Activated CD4-positive, CD25-positive, alpha-beta regulatory T cell treated with anti-CD3 and anti-CD28 coated beads, Interleukin-2, amount 50 U/mL, for 24 hours (primary cell): Measurements from ENCODE around the gene MVB12B.

Source experiments
- ATAC-seq, 2 donors: fragments of 150-1000 bp; cut with Tn5 transposase; one replicate each; pipeline ENCODE4 v1.10.0; 2021; ENCODE audit warnings: mild to moderate bottlenecking in 1 of 2, moderate library complexity in 1 of 2

MVB12B gene

DNA sequence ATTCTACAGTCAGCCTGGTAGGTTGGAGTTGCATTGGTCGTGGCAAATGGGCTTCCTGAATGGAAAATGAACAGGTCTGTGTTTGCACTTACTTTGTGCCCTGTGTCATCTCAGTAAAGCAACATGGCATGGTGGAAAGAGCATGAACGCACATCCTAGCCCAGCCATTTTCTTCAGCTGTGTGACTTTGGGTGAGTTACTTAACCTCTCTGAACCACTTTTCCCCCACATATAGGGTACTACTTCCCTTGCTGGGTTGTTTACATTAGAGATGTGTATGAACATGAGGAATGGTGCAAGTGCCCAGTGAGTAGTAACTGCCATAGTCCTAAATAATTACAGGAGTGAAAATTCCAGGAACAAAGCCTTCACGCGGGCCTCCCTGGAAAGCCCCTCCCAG is 83.6 kb downstream of the MVB12B start:
- no peak for ATAC-seq

- ATAC-seq, result peak; percentile 89 to 95
These were observed 84.8 kb downstream of the MVB12B start for GRCh38 chr9:126411225-126411947.

DNA sequence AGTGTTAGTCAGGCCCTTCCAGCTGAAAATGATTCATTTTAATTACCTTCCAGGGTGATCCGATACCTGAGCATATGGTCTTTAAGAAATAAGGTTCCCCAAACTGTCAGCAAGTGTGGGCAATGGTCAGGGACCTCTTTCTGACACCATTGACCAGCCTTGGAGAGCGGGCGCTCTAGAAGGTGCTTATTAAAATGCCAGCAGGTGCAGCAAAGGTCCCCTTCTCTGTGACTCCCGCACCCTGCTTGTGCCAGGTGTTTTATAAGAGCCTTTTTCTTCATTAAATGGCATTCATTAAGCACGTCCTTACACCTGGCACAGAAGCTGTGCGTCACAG is 85.3 kb downstream of the MVB12B start:
- ATAC-seq, result no peak

DNA sequence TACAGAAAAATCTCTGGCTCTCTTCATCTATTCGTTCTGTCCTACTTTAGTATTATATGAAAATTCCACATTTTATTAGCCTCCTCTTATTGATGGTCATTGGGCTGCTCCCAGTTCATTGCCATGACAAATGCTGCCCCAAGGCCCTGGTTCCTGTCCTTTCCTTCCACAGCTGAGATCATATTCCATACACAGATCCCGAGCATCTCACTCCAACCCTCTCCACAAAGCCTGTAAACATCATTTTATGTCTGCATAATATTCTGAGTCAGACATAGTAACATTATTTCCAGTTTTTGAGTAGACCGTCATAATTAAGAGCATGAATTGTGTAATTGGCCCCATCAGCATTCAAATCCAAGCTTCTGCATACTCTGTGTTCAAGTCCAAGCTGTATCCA is 86.3 kb downstream of the MVB12B start:
- no peak for ATAC-seq

DNA sequence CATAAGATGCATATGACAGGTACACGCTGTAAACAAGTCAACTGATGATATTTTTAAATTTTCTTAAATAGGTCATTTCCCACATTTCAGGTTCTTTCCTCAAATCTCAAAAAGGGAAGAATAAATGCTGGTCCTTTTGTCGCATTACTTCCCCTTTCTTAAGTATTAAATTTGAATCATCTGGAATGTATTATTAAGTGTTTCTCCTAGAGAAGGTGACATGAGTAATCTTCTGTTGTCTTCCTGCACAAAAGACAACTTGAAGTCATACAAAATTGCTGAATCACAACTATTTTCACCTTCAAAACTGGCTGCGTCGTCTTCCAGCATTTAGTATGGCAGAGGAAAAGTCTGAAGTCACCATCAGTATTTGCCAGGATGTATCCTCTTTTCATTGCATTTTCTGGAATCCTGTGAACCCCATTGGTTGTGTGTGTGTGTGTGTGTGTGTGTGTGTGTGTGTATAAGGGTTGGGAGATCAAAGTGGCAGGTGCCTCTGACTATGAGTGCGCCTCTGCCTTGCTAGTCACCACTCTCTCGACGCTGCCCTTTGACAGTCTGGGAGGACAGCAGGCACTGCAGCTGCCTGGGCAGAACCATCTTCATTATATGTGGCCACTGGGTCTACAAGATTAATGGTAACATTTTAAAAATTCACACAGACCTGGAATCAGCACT is 86.9 kb downstream of the MVB12B start:
- ATAC-seq, result no peak

DNA sequence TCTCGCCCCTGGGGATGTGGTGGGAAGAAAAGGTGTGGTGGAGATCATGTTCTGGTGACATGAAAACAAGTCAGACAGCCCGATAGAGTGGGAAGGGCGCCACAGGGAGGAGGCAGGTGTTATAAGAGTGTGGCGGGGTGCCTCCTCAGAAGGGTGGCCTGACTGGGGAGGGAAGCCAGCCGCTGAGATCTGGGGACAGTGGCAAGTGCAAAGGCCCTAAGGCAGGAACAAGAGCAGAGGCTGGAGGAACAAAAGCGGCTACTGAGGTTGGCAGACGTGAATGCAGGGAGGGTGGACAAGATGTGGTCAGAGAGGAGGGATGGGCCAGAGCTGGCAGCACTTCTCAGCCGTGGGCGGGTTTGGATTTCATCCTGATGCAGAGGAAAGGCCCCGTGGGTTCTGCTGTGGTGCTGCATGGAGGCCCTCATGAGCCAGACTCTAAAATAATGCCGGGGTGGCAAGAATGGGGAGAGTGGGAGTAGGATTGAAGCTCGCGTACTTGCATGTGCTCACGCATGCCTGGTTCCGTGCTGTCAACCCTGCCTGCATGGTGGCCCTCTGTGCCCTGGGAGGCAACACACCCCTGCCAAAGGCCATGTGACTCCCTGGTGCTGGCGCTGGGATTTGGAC is 89.2 kb downstream of the MVB12B start:
- no peak for ATAC-seq

DNA sequence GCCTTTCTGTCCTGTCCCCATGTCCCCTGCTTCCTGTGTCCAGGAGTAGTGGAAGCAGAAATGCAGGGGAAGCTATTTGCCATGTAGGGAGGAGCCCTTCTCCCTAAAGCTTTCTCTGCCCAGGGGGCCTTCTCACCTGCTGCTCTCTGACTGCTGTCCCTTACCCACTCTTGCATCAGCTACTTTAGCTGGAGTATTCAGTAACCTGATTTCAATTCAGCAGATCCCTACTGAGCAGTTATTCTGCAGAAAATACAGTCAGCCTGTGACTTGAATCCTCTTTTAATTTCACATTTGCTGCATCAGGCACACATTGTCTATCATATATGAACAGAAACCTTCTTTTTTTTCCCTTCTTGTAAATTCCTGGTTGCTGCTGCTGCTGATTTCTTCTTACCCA is 90.4 kb downstream of the MVB12B start:
- ATAC-seq, result no peak

- ATAC-seq, result no peak
These were observed 91.1 kb downstream of the MVB12B start for GRCh38 chr9:126417684-126418083.

DNA sequence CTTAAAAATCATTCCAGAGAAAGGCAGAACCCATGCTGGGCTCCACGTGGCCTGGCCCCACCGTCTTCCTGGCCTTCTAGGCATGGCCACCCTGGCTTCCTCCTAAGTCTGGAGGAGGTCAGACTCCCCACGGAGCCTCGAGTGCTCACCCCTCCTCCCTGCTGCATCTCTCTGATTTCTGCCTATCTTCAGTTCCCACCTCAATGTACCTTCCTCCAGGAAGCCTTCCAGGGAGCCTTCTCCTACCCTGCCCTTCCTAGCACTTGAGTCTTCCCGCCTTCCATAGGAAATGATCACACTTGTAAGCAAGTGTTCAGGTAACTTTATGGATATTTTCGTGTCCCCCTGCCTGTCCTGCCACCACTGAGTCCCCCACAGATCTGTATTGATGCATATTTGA is 92.0 kb downstream of the MVB12B start:
- no peak for ATAC-seq

- no peak for ATAC-seq
These were observed 92.8 kb downstream of the MVB12B start for GRCh38 chr9:126419475-126419874.

GRCh38 chr9:126420135-126420534 is 93.5 kb downstream of the MVB12B start:
- ATAC-seq, result no peak

DNA sequence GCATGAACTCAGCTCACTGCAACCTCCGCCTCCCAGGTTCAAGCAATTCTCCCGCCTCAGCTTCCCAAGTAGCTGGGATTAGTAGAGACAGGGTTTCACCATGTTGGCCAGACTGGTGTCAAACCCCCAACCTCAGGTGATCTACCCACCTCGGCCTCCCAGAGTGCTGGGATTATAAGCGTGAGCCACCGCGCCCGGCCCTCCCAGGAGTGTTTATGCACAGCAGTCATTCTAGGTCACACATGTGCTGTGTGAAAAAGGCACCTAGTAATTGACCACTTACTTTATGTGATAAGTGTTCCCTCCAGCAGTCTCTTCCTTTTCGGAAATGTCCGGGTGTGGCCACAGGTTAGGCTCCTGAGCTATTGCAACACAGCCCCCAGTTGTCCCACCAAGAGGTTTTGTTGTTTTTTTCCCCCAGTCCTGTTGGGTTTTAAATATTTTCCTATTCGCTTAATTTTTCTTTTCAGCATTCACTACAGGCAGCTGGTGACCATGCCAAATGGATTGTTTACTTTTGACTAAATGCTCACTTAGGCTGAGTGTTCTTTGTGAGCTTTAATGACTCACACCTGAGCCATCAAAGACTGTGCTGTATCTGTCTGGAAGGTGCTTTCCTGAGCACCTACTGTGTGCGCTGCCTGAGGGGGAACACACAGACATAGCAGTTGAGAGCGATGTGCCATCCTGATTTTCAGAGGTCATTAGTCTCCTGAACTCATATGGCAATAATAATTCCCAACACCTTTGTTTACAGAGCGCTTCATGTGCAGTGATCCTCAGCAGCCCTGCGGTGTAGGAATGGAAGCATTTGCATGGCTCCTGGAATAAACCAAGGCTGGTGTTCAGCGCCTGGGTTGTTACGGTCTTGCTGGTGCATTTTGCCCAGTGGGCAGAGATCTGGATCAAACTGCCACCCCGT is 94.3 kb downstream of the MVB12B start:
- no peak for ATAC-seq

DNA sequence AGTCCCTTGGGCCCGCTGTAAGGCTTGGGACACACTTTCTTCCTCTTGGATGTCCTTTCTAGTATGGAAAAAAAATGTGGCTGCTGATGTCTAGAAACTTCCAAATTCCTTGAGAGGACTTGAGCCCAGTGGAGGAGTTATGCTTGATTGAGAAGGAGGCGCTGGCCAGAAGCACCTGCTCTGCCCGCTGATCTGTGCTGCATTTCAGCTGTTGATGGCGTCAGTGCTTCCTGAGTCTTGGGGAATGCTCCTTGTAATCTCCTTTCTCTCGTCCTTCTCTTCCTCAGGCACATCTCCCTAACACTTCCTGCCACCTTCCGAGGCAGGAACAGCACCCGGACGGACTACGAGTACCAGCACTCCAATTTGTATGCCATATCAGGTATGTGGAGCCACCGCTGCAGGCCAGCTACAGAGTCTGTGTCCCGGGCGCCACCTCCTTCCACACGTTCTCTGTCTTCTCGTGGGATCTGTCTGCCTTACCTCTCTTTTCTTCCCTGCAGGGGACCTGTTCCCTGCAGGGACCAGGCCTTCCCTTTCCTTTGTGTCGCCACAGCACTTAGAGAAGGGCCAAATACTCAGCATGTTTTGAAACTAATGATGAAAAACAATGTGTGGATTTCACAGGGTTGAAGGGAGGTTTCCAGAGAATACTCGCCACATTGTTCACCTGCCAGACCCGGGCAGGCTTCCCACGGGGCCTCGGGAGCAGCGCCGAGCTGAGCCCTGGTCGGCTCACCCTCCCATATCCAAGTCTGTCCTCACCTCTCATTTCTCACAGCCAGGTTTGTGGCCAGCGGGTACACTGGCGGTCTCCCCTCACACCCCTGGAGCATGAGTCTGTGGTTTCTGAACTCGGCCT is 95.2 kb downstream of the MVB12B start:
- ATAC-seq, result no peak

DNA sequence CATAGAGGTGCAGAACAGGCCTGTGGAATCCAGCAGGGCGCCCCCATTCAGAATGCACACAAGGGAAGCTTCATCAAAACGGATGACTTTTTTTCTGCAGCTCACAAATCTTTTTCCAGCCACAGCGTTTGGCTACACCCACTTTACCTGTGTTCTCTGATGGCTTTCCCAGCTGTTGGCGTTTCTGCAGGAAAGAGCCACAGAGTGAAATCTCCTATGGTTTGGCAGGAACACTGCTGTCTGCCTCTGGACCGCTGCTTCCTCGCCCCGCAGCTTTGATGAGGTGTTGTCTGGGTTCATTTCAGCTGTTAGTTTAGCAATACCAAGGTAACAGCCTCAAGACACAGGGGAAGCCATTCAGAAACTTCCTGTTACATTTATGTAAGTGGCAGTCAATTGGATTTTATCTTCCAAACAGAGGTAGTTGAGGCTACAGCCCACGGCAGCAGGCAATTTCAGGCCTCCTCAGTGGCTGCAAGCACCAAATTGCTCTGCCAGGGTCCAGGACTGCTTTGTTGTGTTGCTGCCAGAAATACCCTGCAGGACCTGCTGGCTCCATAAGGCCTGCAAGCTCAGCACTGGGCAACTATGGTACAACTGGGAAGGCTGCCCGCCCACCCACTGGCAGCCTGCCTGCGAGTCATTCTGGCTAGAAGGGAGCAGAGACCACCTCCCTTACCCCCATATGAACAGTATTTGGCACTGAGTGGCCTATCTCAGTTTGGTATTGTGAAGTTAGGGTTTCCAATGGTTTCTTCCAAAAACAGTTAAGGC is 96.7 kb downstream of the MVB12B start:
- ATAC-seq, result no peak

DNA sequence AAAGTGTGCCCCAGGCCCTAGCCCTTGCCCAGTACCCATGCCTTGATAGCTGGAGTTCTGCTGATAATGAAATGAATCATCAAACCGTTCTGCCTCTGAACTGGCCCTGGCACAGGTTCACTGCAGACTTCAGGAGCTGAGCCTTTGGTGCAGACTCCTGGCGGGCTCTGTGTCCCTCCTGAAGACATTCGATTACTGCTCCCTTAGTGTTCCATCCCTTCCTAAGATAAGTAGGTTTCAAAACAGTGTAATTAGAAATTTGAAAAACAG is 97.2 kb downstream of the MVB12B start:
- no peak for ATAC-seq

GRCh38 chr9:126424511-126424910 is 97.9 kb downstream of the MVB12B start:
- ATAC-seq, result no peak

DNA sequence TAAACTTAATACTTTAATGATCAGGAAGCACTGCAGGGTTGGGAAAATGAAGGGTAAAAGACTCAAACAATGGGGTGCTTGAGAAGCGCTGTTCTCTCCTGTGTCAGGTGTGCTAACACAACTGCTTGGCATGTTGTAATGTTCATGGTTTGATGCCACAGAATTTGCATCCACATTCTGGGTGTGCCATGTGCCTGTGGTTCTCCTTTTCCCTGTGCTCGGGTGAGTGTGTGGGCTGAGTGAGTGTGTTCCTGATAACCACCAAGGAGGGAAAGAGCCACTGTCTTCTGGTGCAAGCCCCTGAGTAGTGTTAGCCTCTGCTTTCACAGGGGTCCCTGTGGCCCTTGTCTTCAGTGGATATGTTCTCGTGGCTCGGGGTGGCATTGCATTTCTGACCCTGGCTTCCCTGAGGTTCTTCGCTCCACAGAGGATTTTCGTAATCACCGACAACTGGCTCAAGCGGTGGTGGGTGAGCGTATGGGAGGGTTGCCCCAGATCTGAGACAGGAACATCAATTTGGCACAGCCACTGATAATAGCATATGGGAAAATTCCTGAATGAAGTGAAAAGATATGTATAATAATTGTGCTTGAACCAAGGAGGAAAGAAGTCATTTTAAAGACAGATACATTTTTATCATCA is 102.0 kb downstream of the MVB12B start:
- ATAC-seq, result no peak

DNA sequence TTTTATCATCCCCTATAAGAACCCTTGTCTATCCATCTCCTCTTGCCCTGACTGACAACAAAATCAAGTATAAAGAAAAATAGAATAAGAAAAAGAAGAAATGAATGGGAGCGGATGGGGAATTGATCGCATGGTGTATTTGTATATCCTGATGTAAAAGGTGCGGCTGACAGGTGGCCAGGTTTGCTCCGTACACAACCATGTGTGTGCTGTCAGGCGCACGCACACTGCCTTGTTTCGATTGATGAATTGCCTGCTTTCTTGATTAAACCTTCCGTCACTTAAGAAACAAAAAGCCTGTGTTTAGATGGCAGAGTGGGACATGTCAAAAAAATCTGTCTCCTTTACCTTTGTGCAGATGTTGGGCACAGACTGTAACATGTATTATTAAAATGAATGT is 102.6 kb downstream of the MVB12B start:
- no peak for ATAC-seq

DNA sequence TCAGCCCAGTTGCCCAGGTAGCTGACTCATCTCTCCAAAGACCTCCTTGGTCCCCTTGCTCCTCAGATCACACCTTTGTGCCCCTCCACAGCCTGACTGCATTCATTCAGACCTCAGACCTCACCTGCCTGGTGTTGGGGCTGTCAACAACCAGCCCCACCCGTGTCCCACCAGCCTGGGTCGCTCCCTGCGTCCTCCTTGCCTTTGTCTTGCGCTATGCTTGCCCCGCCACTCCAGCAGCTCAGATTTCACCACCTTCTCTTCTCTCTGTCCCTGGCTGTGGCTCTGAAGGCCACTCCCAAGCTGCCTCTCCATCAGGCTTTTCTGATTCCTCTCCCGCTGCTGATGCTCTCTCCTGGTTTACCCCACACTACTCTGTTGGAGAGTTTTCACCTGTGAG is 103.5 kb downstream of the MVB12B start:
- no peak for ATAC-seq

DNA sequence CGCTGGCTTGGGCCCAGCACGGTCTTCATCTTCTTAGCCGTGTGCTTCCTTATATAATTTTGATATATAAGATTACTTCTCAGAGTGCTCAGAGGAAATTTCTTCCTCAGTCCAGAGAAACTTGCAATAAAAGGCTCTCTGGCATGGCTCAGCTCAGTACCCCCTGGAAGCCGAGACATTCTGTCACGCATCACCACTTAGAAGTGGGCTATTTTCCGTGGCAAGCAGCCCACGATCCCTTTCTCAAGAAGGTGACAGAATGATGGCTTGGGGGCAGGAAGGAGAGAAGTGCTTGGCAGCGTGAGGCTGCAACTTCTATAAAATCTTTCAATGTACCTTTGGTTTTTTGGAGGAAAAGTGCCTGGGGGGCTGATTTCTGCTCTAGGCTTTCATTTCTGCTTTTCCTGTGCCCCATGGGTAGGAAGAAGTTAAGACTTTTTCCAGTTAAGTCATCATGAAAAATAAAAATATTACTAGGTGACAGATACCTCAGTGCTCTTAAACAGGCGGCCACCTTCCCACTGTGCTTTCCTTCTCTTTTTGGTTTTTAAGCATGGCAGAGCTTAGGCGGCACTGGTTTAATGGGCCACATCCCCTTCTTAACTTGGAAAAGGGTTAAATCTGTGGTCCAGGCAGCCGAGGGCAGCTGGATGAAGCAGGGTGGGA is 104.6 kb downstream of the MVB12B start:
- ATAC-seq, result no peak

GRCh38 chr9:126432659-126433058 is 106.0 kb downstream of the MVB12B start:
- no peak for ATAC-seq
